MCF 10A (cell line): ENCODE measurements around the gene MEGF8. TPM values are rescaled to one million over a fixed set of nuclear protein-coding genes. Genes with fewer than 3 reads are reported as not detected.

ENCODE experiments used
- BruUV-seq: library from RNA; stranded (reverse); fragments of 400-500 nt; replicated peaks from 2 replicates; lab custom pipeline; 2021; lab: Mats Ljungman, UMichigan
- CTCF ChIA-PET: fragments of 300-600 bp; sonication (Branson Sonifier 250); formaldehyde crosslinking; extraction: SDS; loops from one replicate; lab custom pipeline; 2021; ENCODE audit warnings: antibody characterized with exemption, inconsistent platforms; lab: Yijun Ruan, JAX
- POLR2A ChIA-PET: fragments of 300-600, 350-650 bp; sonication (Branson Sonifier 250); formaldehyde crosslinking; extraction: SDS; loops from one replicate; lab custom pipeline; 2020; ENCODE audit warnings: antibody characterized with exemption, inconsistent platforms; lab: Yijun Ruan, JAX
- DNase-seq: peaks from one replicate; pipeline ENCODE4 v3.0.0-alpha.2; 2018; ENCODE audit not compliant: unreplicated experiment
- H3K27ac Mint-ChIP-seq: one replicate; pipeline ENCODE4 v1.8.0; 2022; ENCODE audit warnings: mild to moderate bottlenecking, low read depth, mixed read lengths; ENCODE audit not compliant: unreplicated experiment
- H3K27me3 Mint-ChIP-seq: one replicate; pipeline ENCODE4 v1.8.0; 2022; ENCODE audit warnings: mixed read lengths; ENCODE audit not compliant: insufficient read depth, unreplicated experiment
- H3K36me3 Mint-ChIP-seq: one replicate; pipeline ENCODE4 v1.8.0; 2022; ENCODE audit warnings: mild to moderate bottlenecking, moderate library complexity, mixed read lengths; ENCODE audit not compliant: insufficient read depth, unreplicated experiment
- H3K4me1 Mint-ChIP-seq: one replicate; pipeline ENCODE4 v1.8.0; 2022; ENCODE audit warnings: mixed read lengths; ENCODE audit not compliant: insufficient read depth, unreplicated experiment
- H3K4me3 Mint-ChIP-seq: one replicate; pipeline ENCODE4 v1.8.0; 2022; ENCODE audit warnings: mild to moderate bottlenecking, moderate library complexity, mixed read lengths; ENCODE audit not compliant: unreplicated experiment
- H3K9me3 Mint-ChIP-seq: one replicate; pipeline ENCODE4 v1.8.0; 2022; ENCODE audit warnings: mixed read lengths; ENCODE audit not compliant: unreplicated experiment
- CTCF ChIP-seq: fragments of 200-600 bp; IDR thresholded peaks from one replicate; pipeline ENCODE4 v1.8.0; 2022; ENCODE audit warnings: antibody characterized with exemption, mild to moderate bottlenecking; ENCODE audit not compliant: unreplicated experiment
- intact Hi-C: fragments of 100-400 bp; cut with micrococcal nuclease; formaldehyde crosslinking; loops from 2 replicates; pipeline ENCODE4 v1.14.1; 2022
- total RNA-seq: library from RNA; stranded (reverse); gene quantifications from 2 replicates; pipeline ENCODE4 v1.2.3, GENCODE V29; 2022

Gene MEGF8
- total RNA-seq, 1 experiment from 2014 or later: 13.0 TPM

GRCh38 chr19:42277821-42278451 lies 47.5 kb upstream of the MEGF8 start:
- H3K4me1 Mint-ChIP-seq: peaks cover 32% of the 10 kb centered on the region
- BruUV-seq: no TSS peak
- H3K36me3 Mint-ChIP-seq: peaks cover 40% of the 10 kb centered on the region
- H3K27me3 Mint-ChIP-seq: no peaks in the 10 kb centered on the region
- TF ChIP-seq CTCF: no peak
- H3K9me3 Mint-ChIP-seq: no peaks in the 10 kb centered on the region
- no peak overlapping the region for H3K4me3 Mint-ChIP-seq
- intact Hi-C loops: no loop called here
- ChIA-PET POLR2A (interaction anchor here (1.3 to 7.5 kb wide), 4 partner anchors 8 to 58 kb away, joined by 4 to 158 read pairs (median 44); partner anchors contain the start of genes CIC, GSK3A and ZNF526), CTCF (interaction anchor here (0.6 to 7.2 kb wide), 7 partner anchors 8 to 393 kb away, joined by 3 to 145 read pairs (median 15); partner anchors contain the start of gene GSK3A)
- peak overlapping the region; percentile 94 for H3K27ac Mint-ChIP-seq
- no peak for DNase-seq

- H3K36me3 Mint-ChIP-seq: peaks cover 36% of the 10 kb centered on the region
- no peak overlapping the region for H3K4me3 Mint-ChIP-seq
- ChIA-PET POLR2A (interaction anchor here (0.7 to 7.5 kb wide), 5 partner anchors 8 to 62 kb away, joined by 3 to 158 read pairs (median 21); partner anchors contain the start of genes CIC, DEDD2 and GSK3A), CTCF (interaction anchor here (0.7 to 7.2 kb wide), 21 partner anchors 8 to 393 kb away, joined by 3 to 145 read pairs (median 5); partner anchors contain the start of genes ERF, GSK3A, PRR19 and ZNF526)
- H3K9me3 Mint-ChIP-seq: no peaks in the 10 kb centered on the region
- no peak for TF ChIP-seq CTCF
- H3K27ac Mint-ChIP-seq: peak overlapping the region; percentile 94
- H3K27me3 Mint-ChIP-seq: no peaks in the 10 kb centered on the region
- no TSS peak for BruUV-seq
- intact Hi-C loops: no loop called here
- no peak for DNase-seq
- peaks cover 32% of the 10 kb centered on the region for H3K4me1 Mint-ChIP-seq
Measured at GRCh38 chr19:42278452-42279154, 46.8 kb upstream of the MEGF8 start.

DNA sequence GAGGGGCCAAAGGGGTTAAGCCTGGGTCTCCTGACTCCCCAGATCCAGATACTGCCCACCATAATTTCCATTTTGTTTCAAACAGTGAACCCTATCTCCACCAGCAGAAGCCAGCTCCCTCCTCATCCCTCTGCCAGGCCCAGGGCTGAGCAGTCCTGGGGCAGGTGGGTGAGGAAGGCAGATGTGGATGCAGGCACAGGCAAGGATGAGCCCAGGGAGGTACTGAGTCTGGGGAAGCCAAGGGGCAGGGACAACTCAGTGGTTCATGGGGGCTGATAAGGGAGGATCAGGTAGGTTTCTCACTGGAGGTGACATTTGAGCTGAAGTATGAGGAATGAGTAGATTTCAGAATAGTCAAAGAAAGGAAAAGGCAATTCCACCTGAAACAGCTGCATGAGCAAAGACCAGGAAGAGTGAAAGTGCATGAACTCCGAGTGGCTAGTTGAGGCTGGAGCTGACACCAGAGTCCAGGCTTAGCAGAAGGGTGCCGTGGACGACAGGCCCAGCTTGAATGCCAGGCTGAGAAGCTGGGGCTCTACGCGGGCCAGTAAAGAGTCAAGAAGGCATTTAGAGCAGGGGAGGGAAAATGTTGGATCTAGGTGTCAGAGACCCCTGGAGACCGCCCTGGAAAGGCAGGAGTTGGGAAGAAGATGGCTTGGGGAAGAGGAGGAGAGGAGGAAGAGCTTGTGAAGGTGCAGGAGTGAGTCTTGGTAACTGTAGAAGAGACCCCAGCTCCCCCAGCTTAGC lies 46.1 kb upstream of the MEGF8 start:
- CTCF ChIA-PET: interaction anchor here (0.5 to 7.2 kb wide), 38 partner anchors 9 to 394 kb away, joined by 3 to 145 read pairs (median 4); partner anchors contain the start of genes ERF, GSK3A, POU2F2 and PRR19
- peak overlapping the region; percentile 94 for H3K27ac Mint-ChIP-seq
- no peak overlapping the region for H3K4me3 Mint-ChIP-seq
- peaks cover 32% of the 10 kb centered on the region for H3K4me1 Mint-ChIP-seq
- POLR2A ChIA-PET: interaction anchor here (0.6 to 7.5 kb wide), 11 partner anchors 9 to 1527 kb away, joined by 3 to 158 read pairs (median 9); partner anchors contain the start of genes CIC, DEDD2, ERF and GSK3A
- no peak for TF ChIP-seq CTCF
- no peaks in the 10 kb centered on the region for H3K9me3 Mint-ChIP-seq
- intact Hi-C loops: no loop called here
- H3K27me3 Mint-ChIP-seq: no peaks in the 10 kb centered on the region
- DNase-seq: no peak
- peaks cover 29% of the 10 kb centered on the region for H3K36me3 Mint-ChIP-seq
- no TSS peak for BruUV-seq
